ENCODE results near the gene LPP. TPM values are rescaled to one million over a fixed set of nuclear protein-coding genes. Genes with fewer than 3 reads are reported as not detected.
"Not testable (repeated sequence)": the region's sequence is repeated elsewhere in the genome, so short reads cannot be mapped to it uniquely, and the experiment has no call there.

Gene LPP
- total RNA-seq, 2 donors from 2014 or later = 46.6 to 92.4 TPM

DNA sequence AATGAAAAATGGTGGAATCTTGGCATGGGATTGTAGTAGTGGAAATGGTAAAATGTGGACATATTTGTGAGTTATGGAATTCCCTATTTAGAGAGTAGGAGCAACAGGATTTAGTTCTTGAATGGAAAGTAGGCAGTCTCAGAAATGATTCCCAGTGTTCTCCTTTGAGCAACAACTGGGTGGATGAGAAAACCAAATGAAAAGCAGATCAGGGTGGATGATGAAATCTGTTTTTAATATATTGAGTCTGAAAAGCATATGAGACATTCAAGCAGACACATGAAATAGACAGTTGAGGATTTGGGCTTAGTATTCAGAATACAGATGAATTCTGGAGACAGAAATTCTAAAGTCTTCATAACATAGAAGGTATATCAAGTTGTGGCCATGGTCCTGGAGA, 451.3 kb downstream of the LPP start:
- no peak overlapping the region for H3K27ac Mint-ChIP-seq
- peaks cover 8% of the 10 kb centered on the region for H3K9me3 Mint-ChIP-seq
- peaks cover 6% of the 10 kb centered on the region for H3K4me1 Mint-ChIP-seq
- ATAC-seq (replicated peaks) = no peak
- H3K4me3 Mint-ChIP-seq = no peak overlapping the region
- H3K27me3 Mint-ChIP-seq = no peaks in the 10 kb centered on the region
- H3K36me3 Mint-ChIP-seq (ENCODE audit: low read depth) = peaks cover 20% of the 10 kb centered on the region

DNA sequence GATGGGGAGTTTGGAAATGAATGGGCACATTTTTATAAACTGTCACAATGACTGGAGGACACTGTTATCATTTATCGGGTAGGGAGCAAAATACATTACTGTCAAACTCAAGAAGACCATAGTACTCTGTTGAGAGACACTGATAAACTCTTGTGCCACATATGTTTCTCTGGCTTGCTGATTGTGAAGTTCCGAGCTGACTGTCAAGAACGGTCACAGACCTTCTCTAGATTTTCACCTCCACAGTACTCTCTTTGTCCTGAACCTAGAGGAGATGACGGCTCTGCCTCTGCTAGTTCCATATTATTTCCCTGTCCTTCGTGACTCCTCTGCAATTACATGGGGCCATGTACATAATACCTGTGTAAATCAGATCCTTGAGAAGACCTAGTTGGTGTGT, 451.9 kb downstream of the LPP start:
- peaks cover 8% of the 10 kb centered on the region for H3K9me3 Mint-ChIP-seq
- no peak overlapping the region for H3K27ac Mint-ChIP-seq
- peaks cover 6% of the 10 kb centered on the region for H3K4me1 Mint-ChIP-seq
- H3K4me3 Mint-ChIP-seq = no peak overlapping the region
- H3K36me3 Mint-ChIP-seq (ENCODE audit: low read depth) = peaks cover 26% of the 10 kb centered on the region
- no peak for ATAC-seq (replicated peaks)
- H3K27me3 Mint-ChIP-seq = no peaks in the 10 kb centered on the region

DNA sequence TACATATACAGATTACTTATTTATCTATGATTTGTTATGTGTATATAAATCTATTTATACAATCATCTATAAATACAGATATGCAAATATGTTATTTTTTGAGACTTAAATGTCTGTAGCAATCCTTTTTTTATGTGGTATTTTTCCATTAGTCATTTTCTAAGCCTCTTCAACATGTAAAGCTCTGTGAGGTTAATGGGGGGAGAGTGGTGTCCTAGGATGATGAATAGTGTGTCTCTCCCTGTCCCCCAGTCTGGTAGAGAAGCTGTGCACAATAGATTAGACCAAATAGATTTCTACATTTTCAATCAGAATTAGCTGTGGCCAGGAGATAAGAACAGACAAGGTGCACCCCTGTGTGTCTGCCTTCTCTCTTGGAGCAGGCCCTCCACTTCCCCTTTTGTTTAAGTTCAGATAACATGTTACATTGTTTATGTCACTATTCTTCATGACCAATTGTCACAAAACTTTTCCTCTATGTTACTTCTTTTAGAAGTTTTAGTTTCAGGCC, 453.9 kb downstream of the LPP start:
- Mint-ChIP-seq H3K27me3 (no peaks in the 10 kb centered on the region), H3K4me3 (no peak overlapping the region), H3K27ac (no peak overlapping the region), H3K4me1 (peaks cover 6% of the 10 kb centered on the region), H3K36me3 (ENCODE audit: low read depth) (peaks cover 35% of the 10 kb centered on the region), H3K9me3 (peaks cover 8% of the 10 kb centered on the region)
- ATAC-seq (replicated peaks) = no peak

DNA sequence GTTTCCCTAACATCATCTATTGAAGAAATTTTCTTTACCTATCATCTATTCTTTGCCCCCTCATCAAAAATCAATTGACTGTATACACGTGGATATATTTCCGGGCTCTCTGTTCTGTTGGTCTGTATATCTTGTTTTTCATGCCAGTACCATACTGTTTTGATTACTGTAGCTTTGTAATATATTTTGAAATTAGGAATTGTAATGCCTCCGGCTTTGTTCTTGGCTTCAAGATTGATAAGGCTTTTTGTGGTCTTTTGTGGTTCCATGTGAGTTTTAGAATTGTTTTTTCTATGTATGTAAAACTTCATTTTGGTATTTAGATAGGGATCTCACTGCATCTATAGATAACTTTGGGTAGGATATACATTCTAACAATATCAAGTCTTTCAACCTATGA, 454.4 kb downstream of the LPP start:
- no peak for ATAC-seq (replicated peaks)
- peaks cover 6% of the 10 kb centered on the region for H3K4me1 Mint-ChIP-seq
- H3K4me3 Mint-ChIP-seq = no peak overlapping the region
- H3K27me3 Mint-ChIP-seq = no peaks in the 10 kb centered on the region
- H3K27ac Mint-ChIP-seq = no peak overlapping the region
- H3K9me3 Mint-ChIP-seq = peaks cover 8% of the 10 kb centered on the region
- H3K36me3 Mint-ChIP-seq (ENCODE audit: low read depth) = peaks cover 35% of the 10 kb centered on the region

DNA sequence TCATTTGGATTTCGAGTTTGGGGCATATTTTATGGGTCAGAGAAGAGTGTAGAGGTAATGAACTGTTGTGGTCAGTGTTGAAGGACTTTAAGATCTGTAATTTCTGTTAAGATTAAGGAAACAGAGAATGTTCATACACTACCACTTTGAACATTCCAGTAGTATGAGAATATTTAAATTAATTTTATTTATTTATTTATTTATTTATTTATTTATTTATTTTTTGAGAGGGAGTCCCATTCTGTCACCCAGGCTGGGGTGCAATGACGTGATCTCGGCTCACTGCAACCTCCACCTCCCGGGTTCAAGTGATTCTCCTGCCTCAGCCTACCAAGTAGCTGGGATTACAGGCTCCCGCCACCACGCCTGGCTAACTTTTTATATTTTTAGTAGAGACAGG, 459.8 kb downstream of the LPP start:
- not testable (repeated sequence) for H3K27ac Mint-ChIP-seq; H3K4me3 Mint-ChIP-seq; H3K9me3 Mint-ChIP-seq; ATAC-seq (replicated peaks); H3K4me1 Mint-ChIP-seq; H3K27me3 Mint-ChIP-seq
- H3K36me3 Mint-ChIP-seq (ENCODE audit: low read depth) = peaks cover 30% of the 10 kb centered on the region

DNA sequence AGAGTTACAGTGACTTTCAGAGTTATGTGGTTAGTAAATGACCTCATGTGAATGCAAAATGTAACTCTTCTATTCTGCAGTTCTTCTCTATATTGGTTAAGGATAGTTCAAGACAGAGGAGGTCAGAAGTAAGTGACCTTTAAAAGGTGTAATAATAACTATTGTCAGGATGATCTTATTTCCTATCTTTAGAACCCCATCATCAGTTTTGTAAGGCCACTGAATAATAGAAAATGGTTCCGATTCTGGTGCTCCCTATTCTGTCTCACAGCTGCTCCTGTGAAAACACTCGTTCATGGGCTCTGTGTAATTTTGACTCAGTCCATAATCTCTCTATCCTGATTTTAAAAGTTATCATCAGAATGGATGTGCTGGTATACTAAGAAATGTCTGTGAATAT, 463.3 kb downstream of the LPP start:
- Mint-ChIP-seq H3K4me3 (no peak overlapping the region), H3K36me3 (ENCODE audit: low read depth) (no peaks in the 10 kb centered on the region), H3K27me3 (no peaks in the 10 kb centered on the region), H3K27ac (no peak overlapping the region), H3K9me3 (no peaks in the 10 kb centered on the region), H3K4me1 (no peaks in the 10 kb centered on the region)
- no peak for ATAC-seq (replicated peaks)

DNA sequence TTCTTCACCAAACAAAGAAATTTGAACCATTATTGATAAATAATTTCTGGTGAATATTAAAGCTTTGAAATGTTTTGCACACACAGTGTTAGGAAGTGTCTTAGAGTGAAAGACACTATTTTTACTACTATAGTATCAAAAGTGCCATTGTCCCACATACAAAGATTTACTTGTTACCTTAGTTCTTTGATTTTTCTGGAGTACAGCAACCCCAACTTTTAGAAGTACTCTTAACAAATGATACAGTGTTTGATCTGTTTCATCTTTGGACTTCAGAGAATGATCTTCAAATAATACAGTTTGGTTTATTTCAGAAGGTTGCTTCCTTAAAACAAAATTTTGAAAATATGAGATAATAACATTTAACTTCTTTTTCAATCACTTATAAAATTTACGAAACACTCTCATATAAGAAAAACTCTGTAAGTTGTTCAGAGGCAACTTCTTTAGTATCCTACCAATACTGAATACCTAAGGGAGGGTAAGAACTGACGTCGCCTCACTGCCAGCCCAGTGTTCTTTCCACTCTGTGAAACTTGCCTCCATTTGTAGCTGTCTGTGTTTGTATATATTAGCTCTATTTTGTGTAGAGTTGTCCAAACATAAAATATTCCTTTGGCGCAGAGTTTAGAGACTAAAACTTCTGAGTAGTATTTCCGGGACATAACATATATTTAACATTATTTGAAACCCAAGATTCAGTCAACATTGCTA, 464.2 kb downstream of the LPP start:
- no peaks in the 10 kb centered on the region for H3K4me1 Mint-ChIP-seq
- no peak for ATAC-seq (replicated peaks)
- no peaks in the 10 kb centered on the region for H3K36me3 Mint-ChIP-seq (ENCODE audit: low read depth)
- H3K27ac Mint-ChIP-seq = no peak overlapping the region
- H3K9me3 Mint-ChIP-seq = no peaks in the 10 kb centered on the region
- no peak overlapping the region for H3K4me3 Mint-ChIP-seq
- no peaks in the 10 kb centered on the region for H3K27me3 Mint-ChIP-seq

DNA sequence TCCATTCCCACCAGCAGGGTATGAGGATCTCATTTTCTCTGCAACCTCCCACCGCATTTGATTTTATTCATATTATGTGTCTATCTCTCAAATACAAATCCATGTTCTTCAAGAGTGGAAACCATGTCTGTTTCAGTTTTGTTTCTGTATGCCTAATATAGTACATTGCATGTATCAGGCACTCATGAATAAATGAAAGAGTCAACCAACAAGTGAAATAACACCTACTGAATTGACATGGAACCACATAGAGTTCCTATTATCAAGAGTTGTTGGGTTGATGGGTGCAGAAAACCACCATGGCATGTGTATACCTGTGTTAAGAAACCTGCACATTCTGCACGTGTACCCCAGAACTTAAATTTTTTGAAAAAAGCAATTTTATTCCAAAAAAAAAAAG, 466.8 kb downstream of the LPP start:
- Mint-ChIP-seq H3K4me1 (no peaks in the 10 kb centered on the region), H3K36me3 (ENCODE audit: low read depth) (no peaks in the 10 kb centered on the region), H3K4me3 (no peak overlapping the region), H3K27ac (no peak overlapping the region), H3K9me3 (no peaks in the 10 kb centered on the region), H3K27me3 (no peaks in the 10 kb centered on the region)
- no peak for ATAC-seq (replicated peaks)

DNA sequence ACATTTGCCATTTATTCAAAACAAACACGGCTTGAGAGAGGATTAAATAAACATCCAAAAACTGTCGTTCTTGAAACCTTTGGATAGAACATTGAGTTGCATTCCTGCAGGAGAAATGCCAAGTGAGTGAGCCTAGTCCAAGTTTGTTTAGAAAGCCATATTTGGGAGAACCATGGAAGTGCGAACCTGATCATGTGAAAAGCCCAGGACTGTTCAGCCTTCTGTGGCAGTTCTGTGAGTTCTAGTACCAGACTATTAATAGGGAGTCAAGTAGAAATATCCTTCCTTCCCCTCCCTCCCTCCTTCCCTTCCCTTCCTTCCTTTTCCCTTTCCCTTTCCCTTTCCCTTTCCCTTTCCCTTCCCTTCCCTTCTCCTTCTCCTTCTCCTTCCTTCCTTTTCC, 470.4 kb downstream of the LPP start:
- Mint-ChIP-seq H3K36me3 (ENCODE audit: low read depth) (no peaks in the 10 kb centered on the region), H3K4me3 (no peak overlapping the region), H3K27ac (no peak overlapping the region), H3K27me3 (no peaks in the 10 kb centered on the region), H3K4me1 (peaks cover 11% of the 10 kb centered on the region), H3K9me3 (no peaks in the 10 kb centered on the region)
- no peak for ATAC-seq (replicated peaks)

DNA sequence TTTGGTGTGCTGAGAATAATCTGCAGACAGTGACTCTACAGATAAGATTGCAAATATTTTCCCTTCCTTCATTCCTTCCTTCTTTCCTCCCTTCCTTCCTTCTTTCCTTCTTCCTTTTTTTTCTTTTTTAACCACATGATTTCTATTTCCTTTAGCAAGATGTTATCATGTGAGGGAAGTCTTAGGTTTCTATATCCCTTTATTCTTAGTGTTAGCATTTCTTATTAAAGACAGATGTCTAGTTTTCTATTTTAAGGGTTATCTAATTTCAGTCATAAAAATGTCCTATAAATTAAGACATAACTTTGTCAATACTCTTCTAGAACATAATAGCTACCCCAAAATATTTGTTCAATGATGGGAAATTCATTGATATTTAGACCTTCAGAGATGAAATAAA, 470.9 kb downstream of the LPP start:
- Mint-ChIP-seq H3K27me3 (no peaks in the 10 kb centered on the region), H3K27ac (no peak overlapping the region), H3K9me3 (no peaks in the 10 kb centered on the region), H3K36me3 (ENCODE audit: low read depth) (no peaks in the 10 kb centered on the region), H3K4me3 (no peak overlapping the region), H3K4me1 (peaks cover 11% of the 10 kb centered on the region)
- no peak for ATAC-seq (replicated peaks)

DNA sequence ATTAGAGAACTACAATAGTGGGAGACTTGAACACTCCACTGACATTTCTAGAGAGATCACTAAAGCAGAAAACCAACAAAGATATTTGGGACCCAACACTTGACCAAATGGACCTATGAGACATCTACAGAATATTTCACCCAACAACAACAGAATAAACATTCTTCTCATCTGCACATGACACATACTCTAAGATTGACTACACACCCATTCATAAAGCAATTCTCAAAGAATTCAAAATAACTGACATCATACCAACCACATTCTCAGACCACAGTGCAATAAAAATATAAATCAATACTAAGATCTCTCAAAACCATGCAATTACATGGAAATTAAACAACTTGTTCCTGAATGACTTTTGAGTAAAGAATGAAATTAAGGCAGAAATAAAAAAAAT, 473.7 kb downstream of the LPP start:
- peak; percentile 58 for ATAC-seq (replicated peaks)
- H3K36me3 Mint-ChIP-seq (ENCODE audit: low read depth) = no peaks in the 10 kb centered on the region
- peak overlapping the region; percentile 34 for H3K27ac Mint-ChIP-seq
- H3K9me3 Mint-ChIP-seq = no peaks in the 10 kb centered on the region
- no peak overlapping the region for H3K4me3 Mint-ChIP-seq
- H3K27me3 Mint-ChIP-seq = no peaks in the 10 kb centered on the region
- peaks cover 13% of the 10 kb centered on the region for H3K4me1 Mint-ChIP-seq

DNA sequence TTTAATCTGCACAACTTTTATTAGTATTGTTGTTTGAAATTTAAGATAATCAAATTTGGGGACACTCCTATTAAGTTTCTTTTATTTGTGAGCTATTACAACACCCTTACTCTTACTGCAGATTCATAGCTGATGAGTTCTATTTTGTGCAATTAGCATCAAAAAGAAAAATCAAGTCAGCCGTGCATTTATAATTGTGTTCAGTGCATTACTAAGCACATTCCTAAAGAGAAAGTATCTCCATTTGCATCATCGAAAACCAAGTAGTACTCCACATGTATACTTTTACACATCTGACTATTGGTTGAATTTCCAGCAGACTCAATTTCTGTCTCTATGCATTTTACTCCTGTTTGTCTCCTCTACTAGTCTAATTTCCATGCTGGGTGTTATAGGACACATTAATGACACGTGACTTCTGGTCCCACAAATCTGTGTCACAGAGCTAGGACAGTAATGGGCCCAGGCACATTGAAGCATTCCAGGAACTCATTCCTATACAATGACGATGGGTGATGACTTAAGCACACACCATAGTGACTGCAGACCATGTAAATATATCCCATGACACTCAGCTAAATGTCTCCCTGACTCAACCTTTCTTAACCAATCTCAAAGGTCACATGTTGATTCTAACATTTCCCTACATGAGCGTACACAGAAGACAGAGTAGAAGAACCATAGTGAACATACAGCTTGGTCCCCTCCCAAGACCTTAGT, 477.5 kb downstream of the LPP start:
- H3K9me3 Mint-ChIP-seq = no peaks in the 10 kb centered on the region
- no peak overlapping the region for H3K4me3 Mint-ChIP-seq
- peaks cover 16% of the 10 kb centered on the region for H3K4me1 Mint-ChIP-seq
- H3K36me3 Mint-ChIP-seq (ENCODE audit: low read depth) = no peaks in the 10 kb centered on the region
- no peak overlapping the region for H3K27ac Mint-ChIP-seq
- peak; percentile 79 for ATAC-seq (replicated peaks)
- no peaks in the 10 kb centered on the region for H3K27me3 Mint-ChIP-seq

DNA sequence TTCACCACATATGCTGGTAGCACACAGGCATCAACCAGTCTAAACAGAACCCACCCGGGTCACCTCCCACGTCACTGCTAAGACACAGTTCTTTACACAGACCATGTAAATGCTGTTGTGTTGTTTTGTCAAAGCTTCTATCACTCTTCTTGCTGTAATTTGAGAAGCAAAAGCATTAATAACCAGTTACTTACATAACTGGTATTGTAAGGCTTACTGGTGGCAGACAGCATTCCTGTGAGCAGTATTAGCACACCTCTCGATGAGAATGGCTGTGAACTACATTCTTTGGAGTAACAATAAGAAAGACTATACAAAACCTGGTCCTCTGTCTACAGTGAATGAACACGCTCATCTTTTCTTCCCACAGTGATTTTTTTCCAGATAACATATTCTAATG, 479.2 kb downstream of the LPP start:
- Mint-ChIP-seq H3K4me3 (no peak overlapping the region), H3K27ac (no peak overlapping the region), H3K4me1 (peaks cover 7% of the 10 kb centered on the region), H3K27me3 (no peaks in the 10 kb centered on the region), H3K36me3 (ENCODE audit: low read depth) (no peaks in the 10 kb centered on the region), H3K9me3 (no peaks in the 10 kb centered on the region)
- no peak for ATAC-seq (replicated peaks)

DNA sequence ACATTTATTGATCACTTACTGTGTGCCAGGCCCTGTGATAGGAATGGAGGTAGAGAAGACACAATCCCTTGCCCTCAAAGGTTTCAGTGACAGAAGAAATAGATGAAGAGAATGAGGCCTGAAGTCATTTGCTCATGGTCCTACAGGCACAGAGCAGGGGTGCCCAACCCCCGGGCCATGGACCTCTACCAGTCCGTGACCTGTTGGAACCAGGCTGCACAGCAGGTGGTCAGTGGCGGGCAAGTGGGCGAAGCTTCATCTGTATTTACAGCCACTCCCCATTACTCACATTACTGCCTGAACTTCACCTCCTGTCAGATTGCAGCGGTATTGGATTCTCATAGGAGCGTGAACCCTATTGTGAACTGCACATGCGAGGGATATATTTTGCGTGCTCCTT, 480.3 kb downstream of the LPP start:
- Mint-ChIP-seq H3K27me3 (no peaks in the 10 kb centered on the region), H3K36me3 (ENCODE audit: low read depth) (no peaks in the 10 kb centered on the region), H3K9me3 (no peaks in the 10 kb centered on the region), H3K27ac (no peak overlapping the region), H3K4me3 (no peak overlapping the region), H3K4me1 (peaks cover 5% of the 10 kb centered on the region)
- ATAC-seq (replicated peaks) = no peak

DNA sequence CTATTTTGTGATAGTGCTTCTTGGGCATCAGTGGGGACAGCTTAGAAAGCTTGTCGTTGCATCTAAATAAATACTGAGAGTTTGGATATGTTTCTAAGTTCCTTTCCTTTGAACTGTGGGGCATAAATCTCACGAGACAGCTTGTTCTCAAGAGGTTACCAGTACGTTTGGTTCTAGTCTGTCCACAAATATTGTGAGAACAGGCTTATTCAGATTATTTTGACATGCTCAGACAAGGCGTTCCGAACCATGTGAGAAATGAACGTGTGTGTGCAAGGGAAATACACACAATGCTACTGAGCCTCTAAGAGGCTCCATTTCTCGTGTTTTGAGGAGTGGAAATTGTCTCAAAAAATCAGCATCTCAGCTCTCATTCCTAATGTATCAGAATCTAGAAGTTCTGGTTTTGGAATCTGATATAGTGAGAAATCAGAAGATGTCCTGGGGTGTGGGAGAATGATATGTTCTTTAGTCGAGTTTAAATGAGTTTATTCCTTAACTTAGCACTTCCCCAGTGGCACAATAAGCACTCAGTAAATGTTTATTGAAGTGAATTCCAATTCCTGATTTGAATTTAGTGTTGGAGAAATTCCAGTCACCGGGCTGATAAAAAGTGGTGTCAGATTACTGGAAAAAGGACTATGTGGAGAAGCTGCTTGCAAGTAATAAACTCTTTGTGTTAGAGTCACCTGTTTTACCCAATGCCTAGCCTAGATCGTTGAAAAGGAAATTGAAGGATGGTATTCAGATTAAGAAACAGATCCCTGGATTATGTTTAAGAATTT, 481.5 kb downstream of the LPP start:
- Mint-ChIP-seq H3K4me1 (peaks cover 5% of the 10 kb centered on the region), H3K9me3 (no peaks in the 10 kb centered on the region), H3K4me3 (no peak overlapping the region), H3K27ac (no peak overlapping the region), H3K27me3 (no peaks in the 10 kb centered on the region), H3K36me3 (ENCODE audit: low read depth) (no peaks in the 10 kb centered on the region)
- no peak for ATAC-seq (replicated peaks)

All from activated T-helper 17 cell treated with anti-CD3 and anti-CD28 coated beads, Interleukin-2, amount 50 U/mL, for 72 hours (primary cell).